Endothelial cell of umbilical vein (primary cell): ENCODE measurements around the gene NTNG1.

Experiments used
- CTCF ChIP-seq, 2 donors: IDR thresholded peaks; 1 replicate in 1 of 2; 2 replicates in 1 of 2; pipeline ENCODE4 v1.5.1; 2011; ENCODE audit warnings: low read length in 2 of 2, mild to moderate bottlenecking in 2 of 2, moderate library complexity in 2 of 2, control low read depth in 1 of 2, inconsistent platforms in 1 of 2, low read depth in 1 of 2; ENCODE audit not compliant: insufficient read depth in 1 of 2; ENCODE audit errors: extremely low read depth in 1 of 2
- EZH2 ChIP-seq: IDR thresholded peaks from 2 replicates; pipeline ENCODE4 v1.6.1; 2012; ENCODE audit warnings: borderline replicate concordance, low read depth, mild to moderate bottlenecking, moderate library complexity, low read length, inconsistent platforms; ENCODE audit not compliant: severe bottlenecking
- FOS ChIP-seq: IDR thresholded peaks from 2 replicates; pipeline ENCODE4 v1.6.1; 2011; ENCODE audit warnings: mild to moderate bottlenecking, low read length, moderate library complexity, borderline replicate concordance; ENCODE audit not compliant: insufficient read depth
- GATA2 ChIP-seq: IDR thresholded peaks from 2 replicates; pipeline ENCODE4 v1.7.0; 2011; ENCODE audit warnings: low read depth, mild to moderate bottlenecking, moderate library complexity, mixed read lengths, low read length; ENCODE audit not compliant: insufficient read length, insufficient read depth
- MYC ChIP-seq: IDR thresholded peaks from one replicate; pipeline ENCODE4 v1.6.1; 2011; ENCODE audit warnings: mild to moderate bottlenecking, low read depth, low read length
- POLR2A ChIP-seq: IDR thresholded peaks from 2 replicates; pipeline ENCODE4 v1.6.1; 2012; ENCODE audit warnings: low read depth, mild to moderate bottlenecking, control low read depth, low read length
- POLR2AphosphoS5 ChIP-seq: IDR thresholded peaks from 2 replicates; pipeline ENCODE4 v1.6.1; 2012; ENCODE audit warnings: low read depth, mild to moderate bottlenecking, control low read depth, low read length, moderate library complexity; ENCODE audit not compliant: insufficient read depth
- TF ChIP-seq, protein P1 (sequence below): IDR thresholded peaks from 2 replicates; pipeline ENCODE4 v1.6.1; 2011; ENCODE audit not compliant: insufficient read depth, insufficient read length

DNA sequence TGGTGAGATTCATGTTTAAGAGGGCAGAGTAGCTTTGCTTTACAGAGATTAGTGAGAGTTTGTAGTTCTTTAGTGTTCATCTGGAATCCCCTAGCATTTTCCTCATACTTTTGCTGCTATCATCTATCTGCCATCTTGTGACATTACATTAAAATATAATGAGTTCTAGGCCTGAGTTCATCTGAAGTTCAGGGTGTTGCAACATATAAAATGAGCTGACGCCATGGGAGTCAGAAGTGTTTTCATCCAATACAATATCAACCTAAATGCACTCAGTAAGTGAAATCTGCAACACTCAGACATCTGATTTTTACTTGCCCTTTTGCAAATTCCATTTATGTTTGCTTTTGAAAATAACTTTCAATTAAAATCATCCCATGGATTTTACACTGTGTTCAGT lies 153.8 kb downstream of the NTNG1 start:
- TF ChIP-seq CTCF (IDR thresholded peaks at IDR 0.05; ENCODE audit: extremely low read depth in 1 of 2, insufficient read depth in 1 of 2, low read depth in 1 of 2, low read length in 2 of 2) = no peak
- no peak for TF ChIP-seq POLR2A
- TF ChIP-seq EZH2 = no peak
- no peak for TF ChIP-seq FOS
- TF ChIP-seq POLR2AphosphoS5 = no peak
- TF ChIP-seq MYC = no peak
- TF ChIP-seq, protein P1, sequence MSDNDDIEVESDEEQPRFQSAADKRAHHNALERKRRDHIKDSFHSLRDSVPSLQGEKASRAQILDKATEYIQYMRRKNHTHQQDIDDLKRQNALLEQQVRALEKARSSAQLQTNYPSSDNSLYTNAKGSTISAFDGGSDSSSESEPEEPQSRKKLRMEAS = no peak
- no peak for TF ChIP-seq GATA2
